HepG2 (cell line): ENCODE data around the gene TRIP6. TPM values are rescaled to one million over a fixed set of nuclear protein-coding genes. Genes with fewer than 3 reads are reported as not detected.

ENCODE experiments used
- ATF7-NPFF ChIP-seq: sonication (generic); formaldehyde crosslinking; IDR thresholded peaks from 2 replicates; pipeline ENCODE4 v1.8.1; 2023; ENCODE audit warnings: mild to moderate bottlenecking, low read depth, missing genetic modification reagents, moderate library complexity
- CBX1 ChIP-seq: IDR thresholded peaks from one replicate; pipeline ENCODE4 v1.6.1; 2016; ENCODE audit warnings: antibody characterized with exemption, low read depth
- DPF2 ChIP-seq: sonication (generic); formaldehyde crosslinking; IDR thresholded peaks from 2 replicates; pipeline ENCODE4 v1.4.0; 2020; ENCODE audit warnings: mild to moderate bottlenecking, low read depth, missing genetic modification reagents, borderline replicate concordance
- HDAC2 ChIP-seq: sonication (generic); formaldehyde crosslinking; IDR thresholded peaks from 2 replicates; pipeline ENCODE4 v1.4.0; 2020; ENCODE audit warnings: missing genetic modification reagents
- KDM3A ChIP-seq: IDR thresholded peaks from 2 replicates; pipeline ENCODE4 v1.6.1; 2018; ENCODE audit warnings: low read depth, missing compliant biosample characterization
- KLF16 ChIP-seq, 2 experiments: sonication (generic) in 1 of 2; formaldehyde crosslinking in 1 of 2; IDR thresholded peaks; 2 replicates each; pipeline versions ENCODE4 v1.6.1 to v1.8.0; 2016 to 2023; ENCODE audit warnings: missing genetic modification reagents in 2 of 2, missing compliant biosample characterization in 1 of 2
- KMT2A ChIP-seq: sonication (generic); formaldehyde crosslinking; IDR thresholded peaks from 2 replicates; pipeline ENCODE4 v1.4.0; 2020; ENCODE audit warnings: missing genetic modification reagents
- NBN ChIP-seq: fragments of 450-650 bp; conservative IDR thresholded peaks from 2 replicates; pipeline ENCODE4 v1.6.1; 2017
- PHF21A ChIP-seq: sonication (generic); formaldehyde crosslinking; IDR thresholded peaks from 2 replicates; pipeline ENCODE4 v1.5.0; 2020; ENCODE audit warnings: mild to moderate bottlenecking, missing genetic modification reagents
- PHF8 ChIP-seq: sonication (generic); formaldehyde crosslinking; IDR thresholded peaks from 2 replicates; pipeline ENCODE4 v1.5.0; 2020; ENCODE audit warnings: missing genetic modification reagents
- THAP11 ChIP-seq: IDR thresholded peaks from 2 replicates; pipeline ENCODE4 v1.6.1; 2016; ENCODE audit warnings: missing biosample characterization, missing genetic modification reagents
- ZBTB42 ChIP-seq: sonication (generic); formaldehyde crosslinking; IDR thresholded peaks from 2 replicates; pipeline ENCODE4 v1.5.0; 2020; ENCODE audit warnings: mild to moderate bottlenecking, missing genetic modification reagents
- ZBTB8A ChIP-seq: sonication (generic); formaldehyde crosslinking; IDR thresholded peaks from 2 replicates; pipeline ENCODE4 v1.4.0; 2020; ENCODE audit warnings: mild to moderate bottlenecking, low read depth, missing genetic modification reagents, borderline replicate concordance
- ZFAT ChIP-seq: sonication (generic); formaldehyde crosslinking; conservative IDR thresholded peaks from 2 replicates; pipeline ENCODE4 v1.8.1; 2023; ENCODE audit warnings: missing genetic modification reagents, inconsistent platforms
- ZNF101 ChIP-seq: sonication (generic); formaldehyde crosslinking; IDR thresholded peaks from 2 replicates; pipeline ENCODE4 v1.4.0; 2020; ENCODE audit warnings: mild to moderate bottlenecking, low read depth, missing genetic modification reagents, borderline replicate concordance
- ZNF143 ChIP-seq: sonication (generic); formaldehyde crosslinking; IDR thresholded peaks from 2 replicates; pipeline ENCODE4 v1.4.0; 2020; ENCODE audit warnings: missing genetic modification reagents
- polyA plus RNA-seq, 8 experiments: library from polyadenylated mRNA; depleted of rRNA in 3 of 8; stranded (reverse) in 7 of 8; unstranded in 1 of 8; fragments of >200 nt; fragmentation: Illumina TruSeq in 4 of 8; extraction: Trizol in 4 of 8; gene quantifications; 2 replicates each; pipeline versions ENCODE4 v1.2.1 to v1.2.3, GENCODE V29; 2011 to 2016; ENCODE audit warnings: low read depth in 4 of 8, missing spikeins in 1 of 8, mixed read lengths in 1 of 8; ENCODE audit not compliant: insufficient read depth in 1 of 8
- total RNA-seq, 5 experiments: library from RNA; depleted of rRNA; stranded (reverse); fragments of >200 nt; fragmentation: Illumina TruSeq; extraction: Trizol; gene quantifications; 2 replicates each; pipeline ENCODE4 v1.2.3, GENCODE V29; 2016; ENCODE audit warnings: low read depth in 1 of 5
- TF ChIP-seq, protein P1 (sequence below): sonication (generic); formaldehyde crosslinking; conservative IDR thresholded peaks from 2 replicates; pipeline ENCODE4 v1.8.0; 2022; ENCODE audit warnings: missing genetic modification reagents
- TF ChIP-seq, protein P2 (sequence below): sonication (generic); formaldehyde crosslinking; IDR thresholded peaks from 2 replicates; pipeline ENCODE4 v1.8.1; 2023; ENCODE audit warnings: mild to moderate bottlenecking, moderate library complexity, missing genetic modification reagents
- TF ChIP-seq, protein P3 (sequence below): sonication (generic); formaldehyde crosslinking; IDR thresholded peaks from 2 replicates; pipeline ENCODE4 v1.4.0; 2020; ENCODE audit warnings: missing genetic modification reagents, mild to moderate bottlenecking, borderline replicate concordance
- TF ChIP-seq, protein P4 (sequence below): sonication (generic); formaldehyde crosslinking; IDR thresholded peaks from 2 replicates; pipeline ENCODE4 v1.4.0; 2020; ENCODE audit warnings: mild to moderate bottlenecking, missing genetic modification reagents
- TF ChIP-seq, protein P5 (sequence below): sonication (generic); formaldehyde crosslinking; IDR thresholded peaks from 2 replicates; pipeline ENCODE4 v1.5.0; 2020; ENCODE audit warnings: missing genetic modification reagents

The TRIP6 gene
- total and polyA plus RNA-seq, 2 of the 13 experiments (the other 11 are each of a cell fraction or from before 2014, with no cell fraction given) = 0.34 to 0.38 TPM

DNA sequence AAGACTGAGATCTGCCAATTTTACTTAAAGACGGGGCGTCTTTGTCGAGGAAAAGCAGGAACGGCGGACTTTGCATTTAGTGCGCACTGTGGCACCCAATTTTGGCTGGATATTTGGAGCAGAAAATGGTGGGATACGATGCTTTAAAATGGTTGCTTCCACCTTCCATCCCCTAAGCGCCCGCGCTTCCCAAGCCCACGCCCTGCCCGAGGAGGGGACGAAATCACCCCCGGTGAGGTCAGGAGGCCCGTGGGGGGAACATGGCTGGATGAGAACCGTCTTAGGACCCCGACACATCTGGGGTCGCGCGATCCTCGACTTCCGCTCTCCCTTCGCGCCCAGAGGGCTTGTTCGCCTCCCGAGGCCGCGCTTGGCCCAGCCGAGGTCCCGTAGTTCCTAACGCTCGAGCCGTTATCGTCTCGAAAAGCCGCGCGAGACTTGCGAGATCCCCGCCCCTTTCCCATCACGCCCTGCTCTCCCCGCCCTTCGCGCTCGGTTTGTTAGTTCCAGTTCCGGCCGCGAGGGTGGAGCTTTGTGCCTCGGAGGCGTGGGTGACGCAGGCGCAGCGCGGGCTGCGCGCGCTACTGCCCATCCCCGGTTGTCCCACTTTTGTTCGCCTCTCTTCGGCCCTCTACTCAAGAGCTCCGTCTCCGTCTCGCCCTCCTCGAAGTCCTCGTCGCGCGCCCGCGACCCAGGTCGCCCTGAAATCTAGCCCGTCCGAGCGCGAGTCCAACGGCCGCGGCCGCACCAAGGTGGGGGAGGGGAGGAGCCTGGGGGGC lies 7.6 kb downstream of the TRIP6 start, which contains the start of gene SRRT (continued):
- TF ChIP-seq PHF21A (CRISPR knock-in tag) (peak; percentile 77; the same call in 1 of the 2 replicates), ZNF143 (CRISPR knock-in tag) (peak; percentile 92), KDM3A (CRISPR knock-in tag) (no peak), ZFAT (no peak), ATF7-NPFF (CRISPR knock-in tag) (peak; percentile 24; the same call in 1 of the 2 replicates), HDAC2 (CRISPR knock-in tag) (peak; percentile 92), KMT2A (CRISPR knock-in tag) (peak; percentile 68; the same call in 1 of the 2 replicates), ZNF101 (0 out of 2 replicates have a peak, but pooled peaks have one; percentile 58), ZBTB8A (CRISPR knock-in tag) (peak; percentile 45; the same call in 1 of the 2 replicates), NBN (no peak), THAP11 (CRISPR knock-in tag) (peak; percentile 95), KLF16 (CRISPR knock-in tag; IDR thresholded peaks at IDR 0.05) (peak in 1 of 2 experiments; percentile 81; a peak in 2 of 4 replicates), PHF8 (CRISPR knock-in tag) (peak; percentile 82), DPF2 (CRISPR knock-in tag) (no peak), CBX1 (peak; percentile 38), ZBTB42 (CRISPR knock-in tag) (no peak)
- TF ChIP-seq, protein P1, sequence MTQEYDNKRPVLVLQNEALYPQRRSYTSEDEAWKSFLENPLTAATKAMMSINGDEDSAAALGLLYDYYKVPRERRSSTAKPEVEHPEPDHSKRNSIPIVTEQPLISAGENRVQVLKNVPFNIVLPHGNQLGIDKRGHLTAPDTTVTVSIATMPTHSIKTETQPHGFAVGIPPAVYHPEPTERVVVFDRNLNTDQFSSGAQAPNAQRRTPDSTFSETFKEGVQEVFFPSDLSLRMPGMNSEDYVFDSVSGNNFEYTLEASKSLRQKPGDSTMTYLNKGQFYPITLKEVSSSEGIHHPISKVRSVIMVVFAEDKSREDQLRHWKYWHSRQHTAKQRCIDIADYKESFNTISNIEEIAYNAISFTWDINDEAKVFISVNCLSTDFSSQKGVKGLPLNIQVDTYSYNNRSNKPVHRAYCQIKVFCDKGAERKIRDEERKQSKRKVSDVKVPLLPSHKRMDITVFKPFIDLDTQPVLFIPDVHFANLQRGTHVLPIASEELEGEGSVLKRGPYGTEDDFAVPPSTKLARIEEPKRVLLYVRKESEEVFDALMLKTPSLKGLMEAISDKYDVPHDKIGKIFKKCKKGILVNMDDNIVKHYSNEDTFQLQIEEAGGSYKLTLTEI = no peak
- TF ChIP-seq, protein P2, sequence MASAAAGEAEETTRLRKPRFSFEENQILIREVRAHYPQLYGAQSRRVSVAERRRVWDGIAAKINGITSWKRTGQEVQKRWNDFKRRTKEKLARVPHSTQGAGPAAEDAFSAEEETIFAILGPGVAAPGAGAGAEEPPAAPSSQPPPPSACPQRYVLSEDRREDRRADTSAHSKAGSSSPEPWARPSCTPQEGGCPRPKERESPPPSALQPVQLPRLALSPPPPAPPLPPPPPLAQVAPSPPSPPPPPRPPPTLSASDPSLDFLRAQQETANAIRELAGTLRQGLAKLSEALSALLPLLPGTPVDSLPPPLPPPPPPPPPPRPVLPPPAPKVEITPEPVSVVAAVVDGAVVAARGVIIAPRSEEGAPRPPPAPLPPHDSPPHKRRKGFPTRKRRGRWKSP (CRISPR knock-in tag) = peak; percentile 67
- TF ChIP-seq, protein P3, sequence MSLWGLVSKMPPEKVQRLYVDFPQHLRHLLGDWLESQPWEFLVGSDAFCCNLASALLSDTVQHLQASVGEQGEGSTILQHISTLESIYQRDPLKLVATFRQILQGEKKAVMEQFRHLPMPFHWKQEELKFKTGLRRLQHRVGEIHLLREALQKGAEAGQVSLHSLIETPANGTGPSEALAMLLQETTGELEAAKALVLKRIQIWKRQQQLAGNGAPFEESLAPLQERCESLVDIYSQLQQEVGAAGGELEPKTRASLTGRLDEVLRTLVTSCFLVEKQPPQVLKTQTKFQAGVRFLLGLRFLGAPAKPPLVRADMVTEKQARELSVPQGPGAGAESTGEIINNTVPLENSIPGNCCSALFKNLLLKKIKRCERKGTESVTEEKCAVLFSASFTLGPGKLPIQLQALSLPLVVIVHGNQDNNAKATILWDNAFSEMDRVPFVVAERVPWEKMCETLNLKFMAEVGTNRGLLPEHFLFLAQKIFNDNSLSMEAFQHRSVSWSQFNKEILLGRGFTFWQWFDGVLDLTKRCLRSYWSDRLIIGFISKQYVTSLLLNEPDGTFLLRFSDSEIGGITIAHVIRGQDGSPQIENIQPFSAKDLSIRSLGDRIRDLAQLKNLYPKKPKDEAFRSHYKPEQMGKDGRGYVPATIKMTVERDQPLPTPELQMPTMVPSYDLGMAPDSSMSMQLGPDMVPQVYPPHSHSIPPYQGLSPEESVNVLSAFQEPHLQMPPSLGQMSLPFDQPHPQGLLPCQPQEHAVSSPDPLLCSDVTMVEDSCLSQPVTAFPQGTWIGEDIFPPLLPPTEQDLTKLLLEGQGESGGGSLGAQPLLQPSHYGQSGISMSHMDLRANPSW = peak; percentile 84
- TF ChIP-seq, protein P4, sequence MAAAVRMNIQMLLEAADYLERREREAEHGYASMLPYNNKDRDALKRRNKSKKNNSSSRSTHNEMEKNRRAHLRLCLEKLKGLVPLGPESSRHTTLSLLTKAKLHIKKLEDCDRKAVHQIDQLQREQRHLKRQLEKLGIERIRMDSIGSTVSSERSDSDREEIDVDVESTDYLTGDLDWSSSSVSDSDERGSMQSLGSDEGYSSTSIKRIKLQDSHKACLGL = peak; percentile 57; the same call in 1 of the 2 replicates
- TF ChIP-seq, protein P5, sequence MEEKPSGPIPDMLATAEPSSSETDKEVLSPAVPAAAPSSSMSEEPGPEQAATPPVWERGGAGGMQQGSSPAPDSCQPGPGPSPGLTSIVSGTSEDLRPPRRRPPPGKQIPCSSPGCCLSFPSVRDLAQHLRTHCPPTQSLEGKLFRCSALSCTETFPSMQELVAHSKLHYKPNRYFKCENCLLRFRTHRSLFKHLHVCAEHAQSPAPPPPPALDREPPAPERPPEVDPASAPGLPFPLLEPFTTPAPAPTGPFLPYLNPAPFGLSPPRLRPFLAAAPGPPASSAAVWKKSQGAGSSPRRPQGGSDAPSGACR = peak; percentile 55; the same call in 1 of the 2 replicates
